ENCODE results near the gene PLCB1. TPM values are rescaled to one million over a fixed set of nuclear protein-coding genes. Genes with fewer than 3 reads are reported as not detected.

The PLCB1 gene
- total and polyA plus RNA-seq, 10 of the 15 experiments (the other 5 are each of a cell fraction or from before 2014, with no cell fraction given): 0.05 to 5.3 (median 0.17) TPM; not detected in 1

GRCh38 chr20:8471465-8471864 is 339.4 kb downstream of the PLCB1 start:
- Histone ChIP-seq H3K27me3 (replicated peaks in 1 of 2; ENCODE audit: control insufficient read depth in 2 of 2, insufficient read depth in 2 of 2, low read length in 1 of 2) (no peaks in the 10 kb centered on the region), H3K9ac (ENCODE audit: control insufficient read depth, insufficient read depth, low read length) (no peak overlapping the region), H3K4me2 (ENCODE audit: control insufficient read depth, insufficient read depth) (no peak overlapping the region), H3K9me3 (replicated peaks; ENCODE audit: control insufficient read depth, insufficient read depth, low read length) (no peaks in the 10 kb centered on the region), H3K4me3 (no peak overlapping the region), H3K4me1 (ENCODE audit: control insufficient read depth, insufficient read depth, low read length) (no peaks in the 10 kb centered on the region), H2AFZ (ENCODE audit: control insufficient read depth, low read depth, low read length) (no peak overlapping the region), H4K20me1 (ENCODE audit: control insufficient read depth, insufficient read depth) (no peaks in the 10 kb centered on the region), H3K27ac (ENCODE audit: control insufficient read depth, insufficient read depth) (no peak overlapping the region), H3K79me2 (ENCODE audit: control insufficient read depth, insufficient read depth, low read length) (no peaks in the 10 kb centered on the region), H3K36me3 (ENCODE audit: control insufficient read depth in 2 of 2, insufficient read depth in 2 of 2, low read length in 1 of 2) (no peaks in the 10 kb centered on the region)
- ChIA-PET CTCF (interaction anchor here (1.0 to 1.8 kb wide), 2 partner anchors 12 to 71 kb away, joined by 3 to 5 read pairs; no protein-coding TSS in a partner anchor), POLR2A (no interaction called here), SMC1A (ENCODE audit: uncharacterized antibody, unreplicated experiment) (interaction anchor here (0.8 kb wide), 1 partner anchor 251 kb away, joined by 4 read pairs; no protein-coding TSS in a partner anchor), RAD21 (ENCODE audit: unreplicated experiment) (no interaction called here)
- ATAC-seq (no peak), DNase-seq (ENCODE audit: low read depth, low spot score) (no peak), FAIRE-seq (no peak)
- intact Hi-C loops (cut with micrococcal nuclease; ENCODE audit: unreplicated experiment) (no loop called here), in situ Hi-C loops (cut with MboI) (no loop called here)
- WGBS (ENCODE audit: insufficient coverage, insufficient replicate concordance, low lambda C conversion rate, missing lambda C conversion rate): 13% methylated on average over 2 of the region's 2 CpGs
- TF ChIP-seq SIX5 (IDR thresholded peaks at IDR 0.05; ENCODE audit: low read depth, low read length, severe bottlenecking) (no peak), NBN (IDR thresholded peaks at IDR 0.05) (no peak), POU2F2 (IDR thresholded peaks at IDR 0.05; ENCODE audit: borderline replicate concordance, low read depth, low read length) (no peak), CHD1 (IDR thresholded peaks at IDR 0.05; ENCODE audit: low read depth, low read length) (no peak), JUND (IDR thresholded peaks at IDR 0.05; ENCODE audit: low read depth, low read length) (no peak), CEBPZ (IDR thresholded peaks at IDR 0.05; ENCODE audit: low read depth, low read length) (no peak), NFXL1 (IDR thresholded peaks at IDR 0.05; ENCODE audit: borderline replicate concordance) (no peak)
- no TSS peak for BruUV-seq (replicated peaks)
